Peyer's patch (tissue), 4 donors: ENCODE measurements around the gene SLC36A1. TPM values are rescaled to one million over a fixed set of nuclear protein-coding genes. Genes with fewer than 3 reads are reported as not detected.
A peak's percentile ranks its signal among the peaks of the same experiment; 100 is the strongest.

Experiments
- DNase-seq, 3 donors: peaks; one replicate each; pipeline ENCODE4 v3.0.0-alpha.2; 2017 to 2019
- H3K27ac ChIP-seq, 4 donors: fragments of 200-600 bp; sonication (generic); one replicate each; pipeline ENCODE4 v1.5.1; 2016 to 2019
- H3K27me3 ChIP-seq, 2 donors: fragments of 200-600 bp; sonication (generic); one replicate each; pipeline ENCODE4 v1.5.1; 2019
- H3K36me3 ChIP-seq, 3 donors: fragments of 200-600 bp; sonication (generic); one replicate each; pipeline ENCODE4 v1.5.1; 2016 to 2019
- H3K4me1 ChIP-seq, 4 donors: fragments of 200-600 bp; sonication (generic); one replicate each; pipeline ENCODE4 v1.5.1; 2016 to 2019
- H3K4me3 ChIP-seq, 4 donors: fragments of 200-600 bp; sonication (generic); 1 replicate in 3 of 4; 2 replicates in 1 of 4; pipeline ENCODE4 v1.5.1; 2016 to 2019; ENCODE audit warnings: mild to moderate bottlenecking in 1 of 4
- H3K9me3 ChIP-seq, 4 donors: fragments of 200-600 bp; sonication (generic); one replicate each; pipeline ENCODE4 v1.5.1; 2016 to 2019; ENCODE audit warnings: mild to moderate bottlenecking in 1 of 4
- CTCF ChIP-seq, 6 experiments: fragments of 450-650 bp in 4 of 6; fragments of 200-600 bp in 2 of 6; sonication (generic) in 1 of 6; IDR thresholded peaks; one replicate each; pipeline ENCODE4 v1.5.1; 2017 to 2019; ENCODE audit warnings: antibody characterized with exemption in 6 of 6, mild to moderate bottlenecking in 3 of 6, moderate library complexity in 1 of 6
- POLR2A ChIP-seq, 2 donors: fragments of 450-650 bp; IDR thresholded peaks; one replicate each; pipeline ENCODE4 v1.5.1; 2017; ENCODE audit warnings: antibody characterized with exemption in 2 of 2, mild to moderate bottlenecking in 2 of 2, moderate library complexity in 2 of 2
- total RNA-seq, 4 donors: library from RNA; depleted of rRNA; stranded (reverse); fragments of >200 nt; gene quantifications; one replicate each; pipeline ENCODE4 v1.1.0, GENCODE V29; 2016

Gene SLC36A1
- total RNA-seq, 4 donors from 2014 or later: 23.9 to 171 (median 107) TPM

GRCh38 chr5:151450605-151451004 is 3.2 kb downstream of the SLC36A1 start:
- Histone ChIP-seq H3K36me3 (no peaks in the 10 kb centered on the region), H3K4me1 (peaks cover 0 to 63% (median 0%) of the 10 kb centered on the region in 4 donors), H3K9me3 (no peaks in the 10 kb centered on the region), H3K27me3 (no peaks in the 10 kb centered on the region), H3K4me3 (peak overlapping the region in 1 of 4 donors; percentile 92), H3K27ac (peak overlapping the region in 2 of 4 donors; percentile 41 to 65)
- peak in 1 of 3 donors; percentile 58 for DNase-seq
- no peak for TF ChIP-seq POLR2A (IDR thresholded peaks at IDR 0.05)
- TF ChIP-seq CTCF (IDR thresholded peaks at IDR 0.05): no peak

- no peaks in the 10 kb centered on the region for H3K9me3 ChIP-seq
- H3K27ac ChIP-seq: peak overlapping the region in 2 of 4 donors; percentile 41 to 44
- no peaks in the 10 kb centered on the region for H3K27me3 ChIP-seq
- no peak overlapping the region for H3K4me3 ChIP-seq
- DNase-seq: no peak
- H3K4me1 ChIP-seq: peaks cover 0 to 76% (median 1%) of the 10 kb centered on the region in 4 donors
- H3K36me3 ChIP-seq: no peaks in the 10 kb centered on the region
- TF ChIP-seq POLR2A (IDR thresholded peaks at IDR 0.05) (no peak), CTCF (IDR thresholded peaks at IDR 0.05) (no peak)
These were observed 4.5 kb downstream of the SLC36A1 start for GRCh38 chr5:151451626-151452520.

GRCh38 chr5:151454166-151454565 is 6.8 kb downstream of the SLC36A1 start:
- Histone ChIP-seq H3K27me3 (no peaks in the 10 kb centered on the region), H3K9me3 (no peaks in the 10 kb centered on the region), H3K36me3 (no peaks in the 10 kb centered on the region), H3K4me3 (no peak overlapping the region), H3K4me1 (peaks cover 0 to 73% (median 1%) of the 10 kb centered on the region in 4 donors), H3K27ac (peak overlapping the region in 2 of 4 donors; percentile 57 to 83)
- peak in 1 of 2 donors; percentile 37 for TF ChIP-seq POLR2A (IDR thresholded peaks at IDR 0.05)
- TF ChIP-seq CTCF (IDR thresholded peaks at IDR 0.05): no peak
- peak in 2 of 3 donors; percentile 60 to 74 for DNase-seq

- Histone ChIP-seq H3K27ac (peak overlapping the region in 2 of 4 donors; percentile 57 to 59), H3K27me3 (no peaks in the 10 kb centered on the region), H3K9me3 (no peaks in the 10 kb centered on the region), H3K36me3 (no peaks in the 10 kb centered on the region), H3K4me1 (peaks cover 0 to 66% (median 1%) of the 10 kb centered on the region in 4 donors), H3K4me3 (no peak overlapping the region)
- DNase-seq: no peak
- no peak for TF ChIP-seq POLR2A (IDR thresholded peaks at IDR 0.05)
- TF ChIP-seq CTCF (IDR thresholded peaks at IDR 0.05): no peak
These were observed 7.5 kb downstream of the SLC36A1 start for GRCh38 chr5:151454889-151455288.

GRCh38 chr5:151456321-151456940 is 9.0 kb downstream of the SLC36A1 start:
- H3K27ac ChIP-seq: no peak overlapping the region
- no peak overlapping the region for H3K4me3 ChIP-seq
- H3K27me3 ChIP-seq: no peaks in the 10 kb centered on the region
- DNase-seq: no peak
- H3K9me3 ChIP-seq: no peaks in the 10 kb centered on the region
- TF ChIP-seq CTCF (IDR thresholded peaks at IDR 0.05): no peak
- no peak for TF ChIP-seq POLR2A (IDR thresholded peaks at IDR 0.05)
- H3K36me3 ChIP-seq: no peaks in the 10 kb centered on the region
- peaks cover 0 to 51% (median 1%) of the 10 kb centered on the region in 4 donors for H3K4me1 ChIP-seq
